Activated CD8-positive, alpha-beta memory T cell treated with anti-CD3 and anti-CD28 coated beads, Interleukin-2, amount 50 U/mL, for 1 hour (primary cell): Measurements from ENCODE around the gene AKR7A3.

Source experiments
- DNase-seq: peaks from one replicate; pipeline ENCODE4 v3.0.0-alpha.2; 2020; ENCODE audit errors: extremely low read depth

Gene AKR7A3

DNA sequence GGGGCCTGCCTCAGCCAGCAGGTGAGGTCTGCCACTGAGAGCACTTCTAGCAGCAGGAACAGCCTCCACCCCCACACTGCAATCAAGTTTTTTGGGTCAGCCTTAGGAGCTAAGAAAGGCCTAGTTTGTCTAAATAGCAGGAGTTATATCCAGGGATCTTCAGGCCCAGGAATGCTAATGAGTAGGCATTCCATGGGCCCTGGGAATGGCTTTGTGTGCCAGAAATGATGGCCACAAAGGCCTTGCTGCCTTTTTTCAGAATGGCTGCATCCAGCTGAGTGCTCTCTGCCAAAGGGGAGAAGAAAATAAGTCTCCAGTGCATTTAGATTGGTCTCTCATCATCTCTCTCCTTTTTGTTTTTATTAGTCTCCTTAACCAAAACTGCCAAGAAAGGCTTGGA is 34.2 kb downstream of the AKR7A3 start:
- no peak for DNase-seq

DNA sequence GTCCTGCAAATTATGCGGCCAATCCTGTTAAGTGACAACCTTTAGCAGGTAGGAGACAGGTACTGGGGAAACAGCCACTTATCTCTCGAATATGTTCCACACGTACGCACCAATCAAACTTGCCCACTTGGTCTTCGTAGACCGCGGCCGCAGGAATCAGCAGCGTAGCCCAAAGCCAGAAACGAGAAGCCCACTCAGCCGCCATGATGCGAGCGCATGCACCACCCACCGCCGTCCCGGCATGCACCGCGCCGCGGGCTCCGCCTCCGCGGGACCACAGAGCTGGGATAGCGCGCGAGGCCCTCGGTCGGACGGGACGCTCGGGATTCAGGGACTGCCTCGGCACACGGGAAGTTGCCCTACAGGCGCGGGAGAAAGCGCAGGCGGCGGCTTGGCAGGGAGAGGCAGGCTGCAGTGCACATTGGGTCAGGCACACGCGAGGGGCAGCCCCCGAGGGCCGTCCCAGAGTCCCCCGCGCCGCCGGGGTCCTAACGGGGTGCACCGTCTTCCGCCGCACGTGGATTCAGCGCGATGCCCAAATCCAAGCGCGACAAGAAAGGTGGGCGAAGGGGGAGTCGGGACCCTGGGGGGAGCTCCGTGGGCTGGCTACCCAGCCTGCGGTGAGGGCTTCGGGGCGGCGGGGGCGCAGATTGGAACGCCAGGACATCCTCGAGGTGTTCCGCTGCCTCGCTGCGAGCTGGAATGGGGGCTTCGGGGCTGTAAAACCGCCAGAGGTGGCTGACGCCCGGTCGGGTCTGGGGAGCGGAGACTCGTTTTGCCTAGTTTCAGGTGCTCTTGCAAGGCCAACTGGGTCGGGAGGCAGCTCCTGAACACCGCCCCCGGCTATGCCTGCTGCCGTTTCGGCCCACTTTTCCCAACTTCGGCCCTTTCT is 37.0 kb downstream of the AKR7A3 start, which contains the start of the genes EMC1 and MRTO4:
Gene EMC1, minus strand, starts transcription at position 220 of the 892 bp plus-strand sequence. Its CDS starts 15 bp downstream, at position 205.
Gene MRTO4, plus strand, starts transcription at position 501 of the 892 bp plus-strand sequence. Its CDS starts 31 bp downstream, at position 532.
- peak; percentile 42 for DNase-seq

DNA sequence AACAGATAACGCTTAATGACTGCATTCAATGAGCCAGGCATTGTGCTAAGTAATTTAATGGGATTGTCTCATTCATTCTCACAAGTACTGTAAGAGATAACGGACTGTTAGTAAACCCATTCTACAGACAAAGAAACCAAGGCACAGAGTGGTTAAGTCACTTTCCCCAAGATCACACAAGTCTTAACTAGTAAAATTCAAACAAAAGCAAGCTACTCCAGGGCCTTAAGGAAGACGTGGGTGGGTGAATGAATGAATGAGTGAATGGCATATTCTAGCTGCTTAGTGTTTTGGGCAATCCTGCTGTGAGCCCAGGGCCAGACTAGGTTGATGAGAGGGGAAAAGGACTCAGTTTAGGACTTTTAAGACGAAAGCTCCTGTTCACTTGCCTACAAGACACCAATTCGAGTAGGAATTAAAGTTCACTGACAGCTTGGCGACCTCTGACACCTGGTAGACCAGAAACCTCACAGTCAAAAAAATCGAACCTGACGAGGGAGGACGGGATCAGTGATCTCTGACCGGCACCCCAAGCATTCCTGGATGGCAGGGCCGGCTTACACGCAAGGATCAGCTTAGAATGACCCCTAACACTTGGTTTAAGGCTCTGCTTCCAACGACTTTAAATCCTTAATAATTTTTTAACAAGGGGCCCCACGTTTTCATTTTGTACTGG is 37.8 kb downstream of the AKR7A3 start:
- no peak for DNase-seq

DNA sequence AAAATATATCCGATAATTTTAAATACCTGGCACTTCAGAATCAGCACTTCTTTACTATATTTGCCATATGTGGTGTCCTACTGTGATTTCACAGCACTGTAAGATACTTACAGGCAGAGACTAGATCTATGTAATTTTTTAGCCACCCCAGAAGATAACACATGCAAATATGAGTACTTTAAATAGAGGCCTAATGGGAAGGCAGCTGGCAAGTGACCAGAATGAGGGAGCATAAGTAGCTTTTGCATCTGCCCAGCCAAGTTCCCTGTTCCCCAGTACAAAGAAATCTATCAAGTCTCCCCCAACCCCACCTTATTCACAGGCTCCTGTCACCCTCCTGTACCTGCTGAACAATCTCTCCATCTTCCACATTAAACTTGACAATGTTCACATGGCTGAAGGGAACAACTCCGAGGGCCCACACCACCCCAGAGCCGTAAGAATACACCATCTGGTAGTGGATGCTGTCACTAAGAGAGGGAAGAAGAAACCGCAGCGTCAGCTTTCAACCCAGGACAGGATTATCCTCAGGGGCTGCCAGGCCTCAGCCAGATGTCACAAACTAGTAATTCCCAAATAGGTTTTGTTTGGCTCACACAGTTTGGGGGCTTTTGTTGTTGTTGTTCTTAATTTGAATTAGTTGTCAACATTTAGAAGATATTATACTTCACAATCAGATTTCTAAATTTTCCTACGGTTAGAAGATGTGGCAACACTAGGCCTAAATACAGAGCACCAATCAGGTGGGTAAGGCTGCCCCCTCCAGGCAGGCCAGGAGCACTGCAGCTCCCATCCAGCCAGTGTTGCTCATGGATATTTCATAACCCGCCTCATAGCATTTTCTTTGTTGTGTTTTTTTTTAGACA is 47.7 kb downstream of the AKR7A3 start:
- DNase-seq = peak; percentile 14

DNA sequence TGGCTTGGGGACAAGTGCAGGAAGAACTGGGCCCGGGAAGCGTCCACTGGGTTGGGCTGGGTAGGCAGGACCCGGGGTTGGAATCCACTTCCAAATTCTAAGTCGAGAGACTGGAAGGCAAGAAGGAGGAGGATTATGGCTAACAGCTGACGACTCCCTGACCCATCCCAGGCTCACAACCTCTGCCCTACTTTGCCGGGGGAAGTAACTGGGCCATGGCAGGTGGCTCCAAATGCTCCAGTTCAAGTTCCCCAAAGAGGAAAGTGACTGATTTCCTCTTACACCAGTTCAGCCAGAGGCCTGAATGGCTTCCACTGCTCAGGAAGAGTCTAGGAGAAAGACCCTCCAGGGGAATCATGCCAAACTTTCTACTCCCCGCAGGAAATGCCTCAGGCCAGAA is 48.7 kb downstream of the AKR7A3 start:
- DNase-seq = no peak

DNA sequence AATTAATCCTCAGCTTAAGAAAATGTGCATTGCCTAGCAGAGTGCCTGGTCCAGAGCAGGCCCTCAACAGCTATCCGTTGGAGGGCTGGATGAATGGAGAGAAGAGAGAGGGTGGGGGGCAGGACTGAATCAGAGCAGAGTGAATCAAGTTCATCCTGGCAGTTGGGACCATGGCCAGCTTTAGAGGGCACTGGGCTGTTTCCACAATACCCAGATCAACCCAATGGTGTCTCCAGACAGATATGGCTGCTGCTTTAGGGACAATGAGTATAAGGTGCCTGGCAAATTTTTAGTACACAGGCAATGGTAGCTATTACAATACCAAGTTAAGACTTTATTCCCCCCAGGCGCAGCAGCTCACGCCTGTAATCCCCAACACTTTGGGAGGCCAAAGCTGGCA is 54.3 kb downstream of the AKR7A3 start:
- no peak for DNase-seq
